Loucy (cell line): ENCODE data around the gene GARRE1.

Experiments used
- H2AFZ ChIP-seq: fragments of 200-600 bp; sonication (generic); 2 replicates; pipeline ENCODE4 v1.6.0; 2016; ENCODE audit warnings: antibody characterized with exemption, mild to moderate bottlenecking, low read length, moderate library complexity
- H3F3A ChIP-seq: fragments of 200-600 bp; 2 replicates; pipeline ENCODE4 v1.6.0; 2016; ENCODE audit warnings: antibody characterized with exemption, low read depth, mild to moderate bottlenecking
- H3K27me3 ChIP-seq: fragments of 200-600 bp; sonication (generic); 2 replicates; pipeline ENCODE4 v1.6.1; 2014; ENCODE audit warnings: low read length, mild to moderate bottlenecking; ENCODE audit not compliant: insufficient read depth, poor library complexity, severe bottlenecking
- H3K36me3 ChIP-seq: fragments of 200-600 bp; sonication (generic); 2 replicates; pipeline ENCODE4 v1.6.1; 2016; ENCODE audit warnings: low read length; ENCODE audit not compliant: insufficient read depth
- H3K4me1 ChIP-seq: fragments of 200-600 bp; sonication (generic); 2 replicates; pipeline ENCODE4 v1.5.1; 2014; ENCODE audit warnings: low read length, mild to moderate bottlenecking; ENCODE audit not compliant: insufficient read depth, poor library complexity, severe bottlenecking
- H3K4me2 ChIP-seq: fragments of 200-600 bp; sonication (generic); 2 replicates; pipeline ENCODE4 v1.6.0; 2014; ENCODE audit warnings: antibody characterized with exemption, low read length, low read depth, mild to moderate bottlenecking; ENCODE audit not compliant: poor library complexity, severe bottlenecking
- H3K4me3 ChIP-seq: fragments of 200-600 bp; sonication (generic); 2 replicates; pipeline ENCODE4 v1.5.1; 2014; ENCODE audit warnings: low read length, mild to moderate bottlenecking, mixed read lengths; ENCODE audit not compliant: poor library complexity, severe bottlenecking
- H3K79me2 ChIP-seq: fragments of 200-600 bp; sonication (generic); 2 replicates; pipeline ENCODE4 v1.6.1; 2014; ENCODE audit warnings: low read length; ENCODE audit not compliant: insufficient read depth
- H3K9ac ChIP-seq: fragments of 200-600 bp; sonication (generic); 2 replicates; pipeline ENCODE4 v1.6.0; 2014; ENCODE audit warnings: mild to moderate bottlenecking, low read depth, low read length, moderate library complexity; ENCODE audit not compliant: poor library complexity, severe bottlenecking
- H3K9me2 ChIP-seq: fragments of 200-600 bp; sonication (generic); replicated peaks from 2 replicates; pipeline ENCODE4 v1.6.1; 2016; ENCODE audit warnings: low read depth, low read length, mixed read lengths
- H3K9me3 ChIP-seq: fragments of 200-600 bp; sonication (generic); 2 replicates; pipeline ENCODE4 v1.6.1; 2014; ENCODE audit warnings: mild to moderate bottlenecking, antibody characterized with exemption, low read length, low read depth; ENCODE audit not compliant: insufficient read depth
- H4K20me1 ChIP-seq: fragments of 200-600 bp; sonication (generic); 2 replicates; pipeline ENCODE4 v1.6.0; 2014; ENCODE audit warnings: antibody characterized with exemption, low read length, mild to moderate bottlenecking; ENCODE audit not compliant: insufficient read depth, poor library complexity, severe bottlenecking
- EZH2phosphoT487 ChIP-seq: fragments of 200-600 bp; IDR thresholded peaks from 2 replicates; pipeline ENCODE4 v1.6.1; 2018; ENCODE audit warnings: antibody characterized with exemption, mild to moderate bottlenecking, moderate library complexity, borderline replicate concordance
- TF ChIP-seq, protein P1 (sequence below): fragments of 200-600 bp; sonication (generic); conservative IDR thresholded peaks from 2 replicates; pipeline ENCODE4 v1.5.1; 2014; ENCODE audit warnings: mild to moderate bottlenecking, antibody characterized with exemption, low read length

Gene GARRE1

DNA sequence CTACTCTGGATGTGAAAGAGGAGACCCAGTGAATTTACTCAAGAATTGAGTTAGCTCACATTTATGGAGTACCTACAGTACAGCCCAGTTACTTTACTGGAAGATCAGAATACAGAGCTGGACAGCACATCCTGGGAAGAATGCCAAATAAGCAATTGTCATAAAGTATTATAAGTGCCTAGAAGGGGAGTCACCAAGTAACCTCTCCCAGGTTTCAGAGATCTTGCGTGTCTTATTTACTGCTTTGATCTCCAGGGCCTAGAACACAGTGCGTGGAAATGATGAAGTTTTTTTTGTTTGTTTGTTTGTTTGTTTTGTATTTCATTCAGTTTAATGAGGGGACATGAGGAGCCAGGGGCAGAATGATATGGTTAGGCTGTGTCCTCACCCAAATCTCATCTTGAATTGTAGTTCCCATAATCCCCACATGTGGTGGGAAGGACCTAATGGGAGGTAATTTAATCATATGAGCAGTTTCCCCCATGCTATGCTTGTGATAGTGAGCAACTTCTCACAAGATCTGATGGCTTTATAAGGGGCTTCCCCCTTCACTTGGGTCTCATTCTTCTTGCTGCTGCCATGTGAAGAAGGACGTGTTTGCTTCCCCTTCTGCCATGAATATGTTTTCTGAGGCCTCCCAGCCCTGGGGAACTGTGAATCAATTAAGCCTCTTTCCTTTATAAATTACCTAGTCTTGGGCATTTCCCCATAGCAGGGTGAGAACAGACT lies 5.2 kb downstream of the GARRE1 start:
- Histone ChIP-seq H3K36me3 (no peaks in the 10 kb centered on the region), H4K20me1 (peaks cover 4% of the 10 kb centered on the region), H3K9ac (no peak overlapping the region), H3K9me3 (no peaks in the 10 kb centered on the region), H3K27me3 (no peaks in the 10 kb centered on the region), H3K4me2 (no peak overlapping the region), H3K9me2 (no peaks in the 10 kb centered on the region), H3F3A (0 out of 2 replicates have a peak, but pooled peaks cover 5% of the 10 kb centered on the region), H2AFZ (no peak overlapping the region), H3K4me3 (no peak overlapping the region), H3K4me1 (peaks cover 7% of the 10 kb centered on the region), H3K79me2 (peaks cover 8% of the 10 kb centered on the region)
- TF ChIP-seq, protein P1, sequence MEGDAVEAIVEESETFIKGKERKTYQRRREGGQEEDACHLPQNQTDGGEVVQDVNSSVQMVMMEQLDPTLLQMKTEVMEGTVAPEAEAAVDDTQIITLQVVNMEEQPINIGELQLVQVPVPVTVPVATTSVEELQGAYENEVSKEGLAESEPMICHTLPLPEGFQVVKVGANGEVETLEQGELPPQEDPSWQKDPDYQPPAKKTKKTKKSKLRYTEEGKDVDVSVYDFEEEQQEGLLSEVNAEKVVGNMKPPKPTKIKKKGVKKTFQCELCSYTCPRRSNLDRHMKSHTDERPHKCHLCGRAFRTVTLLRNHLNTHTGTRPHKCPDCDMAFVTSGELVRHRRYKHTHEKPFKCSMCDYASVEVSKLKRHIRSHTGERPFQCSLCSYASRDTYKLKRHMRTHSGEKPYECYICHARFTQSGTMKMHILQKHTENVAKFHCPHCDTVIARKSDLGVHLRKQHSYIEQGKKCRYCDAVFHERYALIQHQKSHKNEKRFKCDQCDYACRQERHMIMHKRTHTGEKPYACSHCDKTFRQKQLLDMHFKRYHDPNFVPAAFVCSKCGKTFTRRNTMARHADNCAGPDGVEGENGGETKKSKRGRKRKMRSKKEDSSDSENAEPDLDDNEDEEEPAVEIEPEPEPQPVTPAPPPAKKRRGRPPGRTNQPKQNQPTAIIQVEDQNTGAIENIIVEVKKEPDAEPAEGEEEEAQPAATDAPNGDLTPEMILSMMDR = no peak
- no peak for TF ChIP-seq EZH2phosphoT487

DNA sequence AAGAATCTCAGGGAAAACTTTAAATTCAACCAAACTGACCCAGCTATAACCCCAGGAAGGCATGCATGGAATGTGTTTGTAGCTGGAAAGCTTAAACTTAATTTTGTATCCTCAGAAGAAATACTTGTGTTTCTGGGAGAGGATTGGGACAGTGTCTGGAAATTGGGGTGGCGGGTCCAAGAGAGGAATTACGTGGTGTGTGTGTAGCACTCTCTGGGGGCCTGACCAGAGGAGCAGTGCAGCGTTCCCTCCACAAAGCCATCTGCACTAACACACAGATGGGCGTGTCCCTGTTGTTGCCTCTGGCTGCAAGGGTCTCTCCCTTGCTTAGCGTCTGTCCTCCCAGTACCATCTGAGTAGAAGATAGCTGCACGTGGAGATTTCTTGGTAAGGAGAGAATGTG lies 6.4 kb downstream of the GARRE1 start:
- H3K4me3 ChIP-seq = no peak overlapping the region
- peaks cover 4% of the 10 kb centered on the region for H4K20me1 ChIP-seq
- no peaks in the 10 kb centered on the region for H3K4me1 ChIP-seq
- no peaks in the 10 kb centered on the region for H3K36me3 ChIP-seq
- no peak overlapping the region for H2AFZ ChIP-seq
- no peaks in the 10 kb centered on the region for H3K9me3 ChIP-seq
- no peaks in the 10 kb centered on the region for H3K27me3 ChIP-seq
- no peaks in the 10 kb centered on the region for H3K9me2 ChIP-seq
- no peak for TF ChIP-seq EZH2phosphoT487
- TF ChIP-seq, protein P1 = no peak
- 0 out of 2 replicates have a peak, but pooled peaks cover 5% of the 10 kb centered on the region for H3F3A ChIP-seq
- no peaks in the 10 kb centered on the region for H3K79me2 ChIP-seq
- H3K4me2 ChIP-seq = no peak overlapping the region
- no peak overlapping the region for H3K9ac ChIP-seq

DNA sequence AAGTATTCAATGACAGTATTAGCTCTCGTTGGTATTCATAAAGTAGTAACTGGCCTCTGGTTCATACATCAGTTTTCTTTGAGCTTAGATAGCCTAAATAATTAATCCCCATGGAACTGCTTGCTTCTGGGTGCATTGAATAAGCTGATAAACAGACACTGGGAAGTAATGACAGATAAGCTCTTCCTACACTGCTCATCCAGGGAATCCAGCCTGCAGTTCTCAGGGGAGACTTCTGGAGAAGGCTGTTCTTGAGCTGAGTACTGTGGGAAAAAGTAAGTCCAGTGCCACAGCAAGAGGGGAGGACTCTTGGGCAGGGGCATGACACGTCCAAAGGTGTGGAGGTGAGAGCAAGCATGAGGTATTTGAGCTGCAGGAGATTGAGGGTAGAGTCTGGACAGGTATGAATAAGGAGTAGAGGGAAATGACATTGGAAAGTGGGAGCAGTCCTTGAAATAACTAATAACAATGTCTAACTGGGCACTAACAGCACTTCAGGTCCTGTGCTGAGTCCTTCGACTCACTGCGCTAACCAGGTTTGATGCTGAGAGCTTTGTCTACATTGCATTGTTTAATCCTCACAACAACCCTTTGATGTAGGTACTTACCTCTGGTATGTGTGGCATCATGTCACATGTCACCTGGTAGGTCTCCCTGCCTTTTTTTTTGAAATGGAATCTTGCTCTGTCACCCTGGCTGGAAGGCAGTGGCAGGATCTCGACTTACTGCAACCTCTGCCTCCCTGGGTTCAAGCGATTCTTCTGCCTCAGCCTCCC lies 7.2 kb downstream of the GARRE1 start:
- no peak for TF ChIP-seq EZH2phosphoT487
- TF ChIP-seq, protein P1 = no peak
- no peaks in the 10 kb centered on the region for H3K9me2 ChIP-seq

More for the DNA sequence above, 7.2 kb downstream of the GARRE1 start:
- Histone ChIP-seq H3K9me3 (no peaks in the 10 kb centered on the region), H3K9ac (no peak overlapping the region), H3K27me3 (no peaks in the 10 kb centered on the region), H3K79me2 (no peaks in the 10 kb centered on the region), H2AFZ (no peak overlapping the region), H4K20me1 (peaks cover 4% of the 10 kb centered on the region), H3K36me3 (no peaks in the 10 kb centered on the region), H3K4me1 (no peaks in the 10 kb centered on the region), H3F3A (0 out of 2 replicates have a peak, but pooled peaks cover 3% of the 10 kb centered on the region), H3K4me2 (no peak overlapping the region), H3K4me3 (no peak overlapping the region)
